K562 (cell line): ENCODE measurements around the gene ANKRD44. TPM values are rescaled to one million over a fixed set of nuclear protein-coding genes. Genes with fewer than 3 reads are reported as not detected.

Source experiments
- ATAC-seq: fragments of 200-7000 bp; cut with Tn5 transposase; 3 replicates; pipeline ENCODE4 v1.9.1; 2020; ENCODE audit warnings: moderate library complexity
- BruUV-seq: library from RNA; stranded (reverse); fragments of 400-500 nt; replicated peaks from 2 replicates; lab custom pipeline; 2021; lab: Mats Ljungman, UMichigan
- CTCF ChIA-PET: fragments of 300-600 bp; formaldehyde crosslinking; extraction: SDS; loops from one replicate; lab custom pipeline; 2021; ENCODE audit warnings: low intra/inter-chr PET ratio; lab: Yijun Ruan, JAX
- POLR2A ChIA-PET: fragments of 300-600, 350-650 bp; sonication (Branson Sonifier 250); formaldehyde crosslinking; extraction: SDS; loops from one replicate; lab custom pipeline; 2021; ENCODE audit warnings: antibody characterized with exemption, inconsistent platforms; lab: Yijun Ruan, JAX
- DNase-seq, 4 experiments: peaks; one replicate each; pipeline versions ENCODE4 v3.0.0 to v3.0.0-alpha.2; 2011 to 2018; ENCODE audit warnings: low spot score in 3 of 4, mixed read lengths in 3 of 4; ENCODE audit errors: extremely low read depth in 1 of 4
- FAIRE-seq: peaks from 2 replicates; lab custom pipeline; 2011; peaks lifted over from hg19 to GRCh38; lab: Jason Lieb, UNC
- H2AFZ ChIP-seq: 2 replicates; pipeline ENCODE4 v1.6.0; 2011; ENCODE audit warnings: low read depth, low read length, control low read depth, inconsistent platforms
- H3K27ac ChIP-seq: fragments of 200-600 bp; 3 replicates; pipeline ENCODE4 v1.8.0; 2011; ENCODE audit warnings: low read depth, mild to moderate bottlenecking, control low read depth, inconsistent platforms, low read length, moderate library complexity, mixed read lengths; ENCODE audit errors: extremely low read depth
- H3K27me3 ChIP-seq, 2 experiments: fragments of 300-600 bp in 1 of 2; 2 replicates in 1 of 2; 3 replicates in 1 of 2; pipeline versions ENCODE4 v1.6.0 to v1.8.0; 2011; ENCODE audit warnings: inconsistent platforms in 2 of 2, low read length in 2 of 2, mild to moderate bottlenecking in 1 of 2, mixed read lengths in 1 of 2, moderate library complexity in 1 of 2; ENCODE audit not compliant: control insufficient read depth in 2 of 2, insufficient read depth in 2 of 2
- H3K36me3 ChIP-seq: fragments of 300-600 bp; 3 replicates; pipeline ENCODE4 v1.8.0; 2011; ENCODE audit warnings: mild to moderate bottlenecking, low read length, inconsistent platforms; ENCODE audit not compliant: control insufficient read depth, insufficient read depth
- H3K4me1 ChIP-seq, 2 experiments: fragments of 200-600 bp in 1 of 2; replicated peaks in 1 of 2; 2 replicates in 1 of 2; 3 replicates in 1 of 2; pipeline versions ENCODE4 v1.5.1 to v1.8.0; 2011; ENCODE audit warnings: inconsistent platforms in 2 of 2, low read length in 2 of 2, mild to moderate bottlenecking in 1 of 2, mixed read lengths in 1 of 2, moderate library complexity in 1 of 2; ENCODE audit not compliant: control insufficient read depth in 2 of 2, insufficient read depth in 2 of 2
- H3K4me2 ChIP-seq: 2 replicates; pipeline ENCODE4 v1.6.1; 2011; ENCODE audit warnings: low read length, control low read depth, inconsistent platforms, mixed read lengths; ENCODE audit not compliant: insufficient read depth
- H3K4me3 ChIP-seq: fragments of 200-600 bp; sonication (generic), shearing (Covaris generic); 2 replicates; pipeline ENCODE4 v1.5.1; 2016; ENCODE audit warnings: control low read depth, inconsistent platforms
- H3K79me2 ChIP-seq: fragments of 200-600 bp; 3 replicates; pipeline ENCODE4 v1.8.0; 2011; ENCODE audit warnings: low read length, inconsistent platforms; ENCODE audit not compliant: control insufficient read depth, insufficient read depth
- H3K9ac ChIP-seq, 2 experiments: 2 replicates each; pipeline versions ENCODE4 v1.6.0 to v1.6.1; 2011; ENCODE audit warnings: low read depth in 2 of 2, low read length in 2 of 2, control low read depth in 1 of 2, inconsistent platforms in 1 of 2, mild to moderate bottlenecking in 1 of 2, mixed read lengths in 1 of 2; ENCODE audit not compliant: insufficient read depth in 1 of 2
- H3K9me1 ChIP-seq: one replicate; pipeline ENCODE4 v1.6.0; 2011; ENCODE audit warnings: inconsistent platforms, mild to moderate bottlenecking, low read length, moderate library complexity; ENCODE audit not compliant: control insufficient read depth, insufficient read depth
- H3K9me3 ChIP-seq: replicated peaks from 2 replicates; pipeline ENCODE4 v1.5.1; 2011; ENCODE audit warnings: low read depth, low read length, inconsistent platforms; ENCODE audit not compliant: control insufficient read depth, insufficient read depth
- H4K20me1 ChIP-seq: replicated peaks from 2 replicates; pipeline ENCODE4 v1.6.1; 2011; ENCODE audit warnings: low read length, inconsistent platforms, mixed read lengths; ENCODE audit not compliant: control insufficient read depth, insufficient read depth
- CREB1 ChIP-seq, 2 experiments: sonication (generic) in 1 of 2; formaldehyde crosslinking in 1 of 2; IDR thresholded peaks; 2 replicates each; pipeline versions ENCODE4 v1.6.1 to v1.8.0; 2012 to 2022; ENCODE audit warnings: inconsistent platforms in 1 of 2, mild to moderate bottlenecking in 1 of 2, missing genetic modification reagents in 1 of 2, moderate library complexity in 1 of 2
- CTBP1 ChIP-seq: fragments of 450-650 bp; IDR thresholded peaks from 2 replicates; pipeline ENCODE4 v1.6.1; 2016; ENCODE audit warnings: borderline replicate concordance
- DACH1 ChIP-seq: fragments of 450-650 bp; IDR thresholded peaks from 2 replicates; pipeline ENCODE4 v1.6.1; 2018; ENCODE audit not compliant: partially characterized antibody
- DMBX1 ChIP-seq: fragments of 250-450 bp; sonication (Bioruptor Pico); IDR thresholded peaks from 2 replicates; pipeline ENCODE4 v1.8.0; 2022; ENCODE audit warnings: inconsistent platforms, mild to moderate bottlenecking, moderate library complexity, borderline replicate concordance
- DPF2 ChIP-seq: fragments of 450-650 bp; IDR thresholded peaks from 2 replicates; pipeline ENCODE4 v1.6.1; 2016
- IFI16 ChIP-seq: fragments of 250-450 bp; sonication (Bioruptor Pico); IDR thresholded peaks from 2 replicates; pipeline ENCODE4 v2.1.2; 2022; ENCODE audit warnings: mild to moderate bottlenecking, inconsistent platforms
- POLR2AphosphoS5 ChIP-seq: IDR thresholded peaks from 2 replicates; pipeline ENCODE4 v1.6.1; 2011; ENCODE audit warnings: mild to moderate bottlenecking, low read depth, low read length, moderate library complexity; ENCODE audit not compliant: control insufficient read depth, insufficient read depth
- POU5F1 ChIP-seq: fragments of 150-350 bp; IDR thresholded peaks from 2 replicates; pipeline ENCODE4 v1.6.1; 2014; ENCODE audit warnings: borderline replicate concordance, low read length, low read depth, mild to moderate bottlenecking; ENCODE audit not compliant: partially characterized antibody
- PRMT5 ChIP-seq: sonication (generic); formaldehyde crosslinking; IDR thresholded peaks from 2 replicates; pipeline ENCODE4 v1.5.0; 2020; ENCODE audit warnings: missing genetic modification reagents
- PYGO2 ChIP-seq: fragments of 450-650 bp; IDR thresholded peaks from 2 replicates; pipeline ENCODE4 v1.6.1; 2016; ENCODE audit warnings: mild to moderate bottlenecking, missing genetic modification characterization, moderate library complexity, missing compliant biosample characterization
- SAP30 ChIP-seq: fragments of 200-600 bp; sonication (generic); IDR thresholded peaks from 2 replicates; pipeline ENCODE4 v1.6.1; 2012; ENCODE audit warnings: borderline replicate concordance, low read depth, mild to moderate bottlenecking, moderate library complexity, low read length, control low read depth, inconsistent platforms; ENCODE audit not compliant: insufficient read depth, poor library complexity, severe bottlenecking
- SIN3B ChIP-seq: fragments of 450-650 bp; IDR thresholded peaks from 2 replicates; pipeline ENCODE4 v1.6.1; 2017; ENCODE audit warnings: low read depth, mild to moderate bottlenecking, moderate library complexity
- SLC30A9 ChIP-seq: fragments of 250-450 bp; sonication (Bioruptor Pico); IDR thresholded peaks from 2 replicates; pipeline ENCODE4 v1.8.0; 2022; ENCODE audit warnings: mild to moderate bottlenecking, moderate library complexity
- SMAD3 ChIP-seq: fragments of 450-650 bp; formaldehyde crosslinking; conservative IDR thresholded peaks from 2 replicates; pipeline ENCODE4 v1.4.0; 2020; ENCODE audit warnings: mild to moderate bottlenecking
- TAF1 ChIP-seq: IDR thresholded peaks from 2 replicates; pipeline ENCODE4 v1.6.1; 2011; ENCODE audit warnings: mild to moderate bottlenecking, low read length, moderate library complexity; ENCODE audit not compliant: insufficient read depth, control insufficient read depth, severe bottlenecking; ENCODE audit errors: extremely low read depth
- TAF9B ChIP-seq: fragments of 450-650 bp; IDR thresholded peaks from 2 replicates; pipeline ENCODE4 v1.6.1; 2018; ENCODE audit warnings: mild to moderate bottlenecking; ENCODE audit not compliant: partially characterized antibody
- U2AF1 ChIP-seq: fragments of 200-400 bp; formaldehyde crosslinking; optimal IDR thresholded peaks from 2 replicates; pipeline ENCODE3; 2017; ENCODE audit warnings: mild to moderate bottlenecking, low read depth, low read length, moderate library complexity
- XRCC4 ChIP-seq: IDR thresholded peaks from one replicate; pipeline ENCODE4 v1.6.1; 2011; ENCODE audit not compliant: insufficient read depth, insufficient read length; ENCODE audit errors: extremely low read depth
- ZBTB12 ChIP-seq: fragments of 250-450 bp; sonication (Bioruptor Pico); IDR thresholded peaks from 2 replicates; pipeline ENCODE4 v1.4.0; 2020
- WGBS: fragments of 100-300 bp; shearing (Covaris generic); methylation state at CpG from one replicate; pipeline ENCODE4 v1.1.6; 2016; ENCODE audit warnings: low coverage, mixed read lengths; ENCODE audit not compliant: insufficient coverage; ENCODE audit errors: missing lambda C conversion rate; 5-methylcytosine and 5-hydroxymethylcytosine counted together
- in situ Hi-C: fragments of 300-500 bp; cut with MboI; formaldehyde crosslinking; loops from 4 replicates; pipeline ENCODE4 v1.15.0; 2018; ENCODE audit warnings: inconsistent platforms, mixed read lengths
- intact Hi-C: fragments of 100-400 bp; cut with micrococcal nuclease; formaldehyde crosslinking; loops from 2 replicates; pipeline ENCODE4 v1.14.2; 2022
- polyA plus RNA-seq, 8 experiments: library from polyadenylated mRNA; depleted of rRNA in 4 of 8; stranded (reverse) in 5 of 8; unstranded in 3 of 8; fragments of >200 nt; fragmentation: Nextera tagmentation in 2 of 8; fragmentation: Illumina TruSeq in 1 of 8; extraction: Ambion mirVana in 2 of 8; extraction: Trizol in 1 of 8; gene quantifications; 2 replicates each; pipeline versions ENCODE4 v1.2.1 to v1.2.3, GENCODE V29; 2011 to 2014; ENCODE audit warnings: inconsistent platforms in 1 of 8, missing spikeins in 1 of 8
- total RNA-seq, 7 experiments: library from RNA; depleted of rRNA in 6 of 7; stranded (reverse); fragments of >200 nt in 6 of 7; fragmentation: Illumina TruSeq in 2 of 7; extraction: Trizol in 2 of 7; gene quantifications; 2 replicates each; pipeline versions ENCODE4 v1.2.1 to v1.2.3, GENCODE V29; 2011 to 2021; ENCODE audit warnings: low replicate concordance in 1 of 7

Gene ANKRD44
- total and polyA plus RNA-seq, 9 of the 15 experiments (the other 6 are each of a cell fraction or from before 2014, with no cell fraction given) = 0.03 to 0.64 (median 0.07) TPM; not detected in 3

GRCh38 chr2:196980473-196980872 lies 330.1 kb downstream of the ANKRD44 start:
- no peak for DNase-seq
- intact Hi-C loops = no loop called here

More at GRCh38 chr2:196980473-196980872, 330.1 kb downstream of the ANKRD44 start:
- 0% methylated on average over 3 of the region's 3 CpGs for WGBS
- Histone ChIP-seq H3K27me3 (no peaks in the 10 kb centered on the region), H3K79me2 (no peaks in the 10 kb centered on the region), H4K20me1 (no peaks in the 10 kb centered on the region), H3K27ac (no peak overlapping the region)
- in situ Hi-C loops = no loop called here
- no TSS peak for BruUV-seq
- no peak for FAIRE-seq
- ATAC-seq = no peak
- no peak for TF ChIP-seq SIN3B
- TF ChIP-seq CTBP1 = no peak
- no peak for TF ChIP-seq IFI16 (CRISPR knock-in tag)
- no peak for TF ChIP-seq SMAD3 (CRISPR knock-in tag)
- no peak for TF ChIP-seq ZBTB12 (CRISPR knock-in tag)
- TF ChIP-seq SAP30 = no peak
- TF ChIP-seq POLR2AphosphoS5 = no peak
- TF ChIP-seq PYGO2 = no peak
- no peak for TF ChIP-seq SLC30A9
- no peak for TF ChIP-seq CREB1 (IDR thresholded peaks at IDR 0.05)
- no peak for TF ChIP-seq CREB1 (CRISPR knock-in tag; IDR thresholded peaks at IDR 0.05)
- no peak for TF ChIP-seq DMBX1
- TF ChIP-seq TAF1 = no peak
- TF ChIP-seq U2AF1 = no peak
- no peak for TF ChIP-seq POU5F1
- no peak for TF ChIP-seq XRCC4
- no peak for TF ChIP-seq TAF9B
- TF ChIP-seq PRMT5 (CRISPR knock-in tag) = no peak
- TF ChIP-seq DACH1 = no peak
- no peak for TF ChIP-seq DPF2
- TF ChIP-seq, all 486 proteins: peak for 0
- Histone ChIP-seq H3K4me1 (no peaks in the 10 kb centered on the region), H3K9ac (no peak overlapping the region), H3K4me2 (no peak overlapping the region), H3K9me3 (no peaks in the 10 kb centered on the region), H3K9me1 (no peaks in the 10 kb centered on the region), H2AFZ (no peak overlapping the region), H3K36me3 (no peaks in the 10 kb centered on the region), H3K4me3 (no peak overlapping the region)
- POLR2A ChIA-PET = no interaction called here
- CTCF ChIA-PET = no interaction called here
